Heart left ventricle (tissue), 16 donors: ENCODE data around the gene ADGRL3. TPM values are rescaled to one million over a fixed set of nuclear protein-coding genes. Genes with fewer than 3 reads are reported as not detected.

Experiments
- ATAC-seq, 4 donors: fragments of 200-7000 bp; cut with Tn5 transposase; one replicate each; pipeline ENCODE4 v1.9.1; 2020 to 2022; ENCODE audit warnings: moderate library complexity in 4 of 4, mild to moderate bottlenecking in 3 of 4, moderate number of reproducible peaks in 1 of 4
- DNase-seq, 5 donors: peaks; one replicate each; pipeline ENCODE4 v3.0.0-alpha.2; 2020
- H3K27ac ChIP-seq, 12 donors: fragments of 200-600 bp; sonication (generic) in 4 of 12; one replicate each; pipeline versions ENCODE4 v1.5.0 to v1.8.0; 2016 to 2022; ENCODE audit warnings: mild to moderate bottlenecking in 2 of 12
- H3K27me3 ChIP-seq, 9 donors: fragments of 200-600 bp; sonication (generic) in 2 of 9; one replicate each; pipeline versions ENCODE4 v1.5.1 to v1.8.0; 2016 to 2022; ENCODE audit warnings: mild to moderate bottlenecking in 3 of 9
- H3K36me3 ChIP-seq, 9 donors: fragments of 200-600 bp; sonication (generic) in 2 of 9; one replicate each; pipeline versions ENCODE4 v1.5.0 to v1.8.0; 2018 to 2022; ENCODE audit warnings: mild to moderate bottlenecking in 2 of 9
- H3K4me1 ChIP-seq, 12 donors: fragments of 200-600 bp; sonication (generic) in 4 of 12; one replicate each; pipeline versions ENCODE4 v1.5.0 to v1.8.0; 2016 to 2022; ENCODE audit warnings: mild to moderate bottlenecking in 3 of 12
- H3K4me3 ChIP-seq, 12 donors: fragments of 200-600 bp; sonication (generic) in 4 of 12; one replicate each; pipeline versions ENCODE4 v1.5.0 to v1.8.0; 2017 to 2022; ENCODE audit warnings: mild to moderate bottlenecking in 9 of 12, moderate library complexity in 4 of 12
- H3K9me3 ChIP-seq, 12 donors: fragments of 200-600 bp; sonication (generic) in 4 of 12; one replicate each; pipeline versions ENCODE4 v1.5.0 to v1.8.0; 2016 to 2022; ENCODE audit warnings: mild to moderate bottlenecking in 1 of 12
- POLR2A ChIP-seq, 2 donors: fragments of 450-650 bp; IDR thresholded peaks; one replicate each; pipeline ENCODE4 v1.6.1; 2017; ENCODE audit warnings: antibody characterized with exemption in 2 of 2, mild to moderate bottlenecking in 2 of 2, moderate library complexity in 2 of 2
- WGBS, 4 donors: extraction: QIAGEN DNeasy Blood & Tissue Kit in 2 of 4; methylation state at CpG; one replicate each; pipeline versions ENCODE4 v1.1.5 to v1.1.7; 2013 to 2018; 5-methylcytosine and 5-hydroxymethylcytosine counted together
- intact Hi-C, 10 donors: fragments of 100-400 bp; cut with DNase I; formaldehyde crosslinking; loops; one replicate each; pipeline versions ENCODE4 v1.11.1 to v1.14.2; 2022
- polyA plus RNA-seq, 2 donors: library from polyadenylated mRNA; stranded (reverse); fragments of 200-250 nt; gene quantifications; one replicate each; pipeline ENCODE4 v1.2.3, GENCODE V29; 2013
- total RNA-seq, 9 donors: library from RNA; depleted of rRNA in 2 of 9; stranded (reverse); fragments of >200 nt in 2 of 9; fragmentation: NEBNext Ultra II Directional in 3 of 9; extraction: Animal tissue kit (Norgen Biotek cat#: 25700) in 3 of 9; gene quantifications; one replicate each; pipeline versions ENCODE4 v1.1.0 to v1.2.4, GENCODE V29; 2016 to 2023
- TF ChIP-seq, protein P1 (sequence below), 12 donors: fragments of 200-600 bp; sonication (generic) in 4 of 12; IDR thresholded peaks; one replicate each; pipeline versions ENCODE4 v1.5.0 to v1.8.0; 2018 to 2022; ENCODE audit warnings: antibody characterized with exemption in 12 of 12, mild to moderate bottlenecking in 5 of 12
- donor health status: ischemic (EF 13 %, LVEDD 7.1; RV severe dilation, severe dysfunction).
- donor health status: healthy with polysubstance abuse.
- donor health status: DM: no; HTN: yes; CAD: no.
- donor health status: DM: no; HTN: no; CAD: no.
- donor health status: ischemic (EF 25% LVEDD 6.9; RV normal size, moderate dysfunction).
- donor health status: ischemic (EF 25% LVEDD 5.7; RV mildly dilated, moderate dysfunction).
- donor health status: healthy.
- donor health status: DM: yes; HTN: yes; CAD: no.
- donor health status: ischemic (EF 35%, LVEDD 5.7; RV mildly dilated, moderate dysfunction).
- donor health status: nonischemic (EF 11% LVEDD 7.7; RV severe dilation, severe dysfunction).
- donor health status: DM: yes; HTN: yes; CAD: no.
- donor health status: PGD.
- donor health status: ischemic (EF 29% LVEDD 5.4; RV normal size, mild dysfunction).
- donor health status: nonischemic (EF 23%, LVEDD 6.1; RV moderate dilation, normal function).

The ADGRL3 gene
- total and polyA plus RNA-seq, 11 donors = 0.84 to 24.4 (median 7.6) TPM

- no peak for ATAC-seq
- H3K27me3 ChIP-seq = no peaks in the 10 kb centered on the region
- 74 to 83% (median 78%) methylated on average over 5 of the region's 5 CpGs for WGBS, 4 donors
- no peak overlapping the region for H3K4me3 ChIP-seq
- TF ChIP-seq, protein P1, sequence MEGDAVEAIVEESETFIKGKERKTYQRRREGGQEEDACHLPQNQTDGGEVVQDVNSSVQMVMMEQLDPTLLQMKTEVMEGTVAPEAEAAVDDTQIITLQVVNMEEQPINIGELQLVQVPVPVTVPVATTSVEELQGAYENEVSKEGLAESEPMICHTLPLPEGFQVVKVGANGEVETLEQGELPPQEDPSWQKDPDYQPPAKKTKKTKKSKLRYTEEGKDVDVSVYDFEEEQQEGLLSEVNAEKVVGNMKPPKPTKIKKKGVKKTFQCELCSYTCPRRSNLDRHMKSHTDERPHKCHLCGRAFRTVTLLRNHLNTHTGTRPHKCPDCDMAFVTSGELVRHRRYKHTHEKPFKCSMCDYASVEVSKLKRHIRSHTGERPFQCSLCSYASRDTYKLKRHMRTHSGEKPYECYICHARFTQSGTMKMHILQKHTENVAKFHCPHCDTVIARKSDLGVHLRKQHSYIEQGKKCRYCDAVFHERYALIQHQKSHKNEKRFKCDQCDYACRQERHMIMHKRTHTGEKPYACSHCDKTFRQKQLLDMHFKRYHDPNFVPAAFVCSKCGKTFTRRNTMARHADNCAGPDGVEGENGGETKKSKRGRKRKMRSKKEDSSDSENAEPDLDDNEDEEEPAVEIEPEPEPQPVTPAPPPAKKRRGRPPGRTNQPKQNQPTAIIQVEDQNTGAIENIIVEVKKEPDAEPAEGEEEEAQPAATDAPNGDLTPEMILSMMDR (IDR thresholded peaks at IDR 0.05) = no peak
- no peak for TF ChIP-seq POLR2A (IDR thresholded peaks at IDR 0.05)
- no peak overlapping the region for H3K27ac ChIP-seq
- no peaks in the 10 kb centered on the region for H3K36me3 ChIP-seq
- DNase-seq = no peak
- no peaks in the 10 kb centered on the region for H3K9me3 ChIP-seq
- no peaks in the 10 kb centered on the region for H3K4me1 ChIP-seq
- intact Hi-C loops = no loop called here
Measured at GRCh38 chr4:61596606-61597340, 396.6 kb downstream of the ADGRL3 start.

GRCh38 chr4:61603086-61603485 is 403.0 kb downstream of the ADGRL3 start:
- Histone ChIP-seq H3K27me3 (no peaks in the 10 kb centered on the region), H3K36me3 (no peaks in the 10 kb centered on the region), H3K4me1 (peaks cover 0 to 5% (median 0%) of the 10 kb centered on the region in 12 donors), H3K27ac (no peak overlapping the region), H3K4me3 (no peak overlapping the region), H3K9me3 (no peaks in the 10 kb centered on the region)
- no peak for ATAC-seq
- 89 to 97% (median 93%) methylated on average over 3 of the region's 3 CpGs for WGBS, 4 donors
- intact Hi-C loops = no loop called here
- no peak for DNase-seq
- TF ChIP-seq POLR2A (IDR thresholded peaks at IDR 0.05) = no peak
- TF ChIP-seq, protein P1 (IDR thresholded peaks at IDR 0.05) = no peak

DNA sequence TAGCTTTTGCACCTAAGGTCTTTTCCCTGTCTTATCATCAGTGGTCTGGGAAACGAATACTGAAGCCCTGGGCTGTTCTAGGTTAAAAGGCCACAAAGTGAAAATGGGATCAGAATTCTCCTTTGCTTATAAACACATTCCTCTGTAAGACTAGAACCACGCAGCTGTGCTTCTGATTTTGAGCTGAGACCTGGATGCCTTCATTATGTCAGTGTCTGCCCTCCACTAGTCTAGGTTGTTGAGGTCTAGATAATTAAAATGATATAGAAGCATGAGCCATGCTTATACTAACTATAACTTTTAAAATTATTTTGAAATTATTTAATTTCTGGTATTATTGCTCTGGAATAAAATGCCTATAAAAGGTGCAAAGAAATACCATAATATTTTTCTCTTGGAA is 403.9 kb downstream of the ADGRL3 start:
- TF ChIP-seq POLR2A (IDR thresholded peaks at IDR 0.05) = no peak
- TF ChIP-seq, protein P1 (IDR thresholded peaks at IDR 0.05) = no peak
- Histone ChIP-seq H3K27ac (no peak overlapping the region), H3K4me1 (peaks cover 0 to 6% (median 0%) of the 10 kb centered on the region in 12 donors), H3K9me3 (no peaks in the 10 kb centered on the region), H3K4me3 (no peak overlapping the region), H3K36me3 (no peaks in the 10 kb centered on the region), H3K27me3 (no peaks in the 10 kb centered on the region)
- DNase-seq (no peak), ATAC-seq (no peak)
- WGBS, 4 donors = 50 to 69% (median 58%) methylated on average over 2 of the region's 2 CpGs
- intact Hi-C loops = no loop called here

DNA sequence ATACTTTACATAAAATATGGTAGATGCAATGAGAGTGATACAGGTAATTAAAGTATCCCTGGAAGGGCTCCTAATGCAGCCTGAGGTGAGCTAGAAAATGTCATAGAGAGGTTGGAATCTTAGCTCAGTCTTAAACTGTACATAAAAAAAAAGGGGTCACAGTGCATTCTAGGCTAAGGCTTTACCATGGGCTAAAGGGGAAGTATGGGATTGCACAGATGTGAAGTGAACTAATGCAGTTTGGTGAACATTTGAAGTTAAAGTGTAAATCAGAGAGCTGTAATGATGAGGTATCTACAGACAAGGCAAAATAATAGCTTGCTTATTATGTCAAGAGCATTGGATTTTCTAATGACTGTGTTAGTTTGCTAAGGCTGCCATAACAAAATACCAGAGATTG is 405.9 kb downstream of the ADGRL3 start:
- H3K36me3 ChIP-seq = no peaks in the 10 kb centered on the region
- H3K4me1 ChIP-seq = peaks cover 0 to 6% (median 0%) of the 10 kb centered on the region in 12 donors
- H3K4me3 ChIP-seq = no peak overlapping the region
- no peak overlapping the region for H3K27ac ChIP-seq
- no peaks in the 10 kb centered on the region for H3K9me3 ChIP-seq
- TF ChIP-seq, protein P1 (IDR thresholded peaks at IDR 0.05) = no peak
- TF ChIP-seq POLR2A (IDR thresholded peaks at IDR 0.05) = no peak
- DNase-seq = no peak
- intact Hi-C loops = no loop called here
- H3K27me3 ChIP-seq = no peaks in the 10 kb centered on the region
- no peak for ATAC-seq
